SK-N-SH treated with all-trans-retinoic acid at 6 μM for 48 hours (cell line): ENCODE results near the gene ZSCAN12.

Experiments used
- ATAC-seq: fragments of 200-7000 bp; cut with Tn5 transposase; 3 replicates; pipeline ENCODE4 v1.9.1; 2020; ENCODE audit warnings: mild to moderate bottlenecking, moderate library complexity
- ARNTL ChIP-seq: fragments of 450-650 bp; formaldehyde crosslinking; IDR thresholded peaks from 2 replicates; pipeline ENCODE4 v1.5.0; 2020; ENCODE audit warnings: low read depth, mild to moderate bottlenecking, moderate library complexity, borderline replicate concordance
- BACH2 ChIP-seq: fragments of 250-450 bp; sonication (Bioruptor Pico); IDR thresholded peaks from 2 replicates; pipeline ENCODE4 v1.9.0; 2021; ENCODE audit warnings: mild to moderate bottlenecking, borderline replicate concordance
- CREB5 ChIP-seq: fragments of 250-450 bp; sonication (Bioruptor Pico); IDR thresholded peaks from 2 replicates; pipeline ENCODE4 v1.5.1; 2020; ENCODE audit warnings: low read depth, mild to moderate bottlenecking, moderate library complexity
- CSDC2 ChIP-seq: fragments of 250-450 bp; sonication (Bioruptor Pico); IDR thresholded peaks from 2 replicates; pipeline ENCODE4 v1.5.0; 2020; ENCODE audit warnings: mild to moderate bottlenecking, moderate library complexity
- ESRRG ChIP-seq: fragments of 250-450 bp; sonication (Bioruptor Pico); IDR thresholded peaks from 2 replicates; pipeline ENCODE4 v1.6.1; 2021; ENCODE audit warnings: mild to moderate bottlenecking
- ISL1 ChIP-seq: fragments of 250-450 bp; sonication (Bioruptor Pico); IDR thresholded peaks from 2 replicates; pipeline ENCODE4 v2.1.2; 2022; ENCODE audit warnings: mild to moderate bottlenecking, moderate library complexity
- OSR1 ChIP-seq: fragments of 250-450 bp; sonication (Bioruptor Pico); IDR thresholded peaks from 2 replicates; pipeline ENCODE4 v1.8.0; 2022; ENCODE audit warnings: moderate library complexity, mild to moderate bottlenecking, inconsistent platforms
- POU6F1 ChIP-seq: fragments of 250-450 bp; sonication (Bioruptor Pico); IDR thresholded peaks from 2 replicates; pipeline ENCODE4 v1.8.0; 2021; ENCODE audit warnings: low read depth, mild to moderate bottlenecking, moderate library complexity, borderline replicate concordance
- RARB ChIP-seq: fragments of 250-450 bp; sonication (Bioruptor Pico); IDR thresholded peaks from 2 replicates; pipeline ENCODE4 v1.8.0; 2021; ENCODE audit warnings: mild to moderate bottlenecking, moderate library complexity
- SNAI2 ChIP-seq: fragments of 250-450 bp; sonication (Bioruptor Pico); IDR thresholded peaks from 2 replicates; pipeline ENCODE4 v1.5.0; 2020; ENCODE audit warnings: mild to moderate bottlenecking, moderate library complexity
- TOX ChIP-seq: fragments of 250-450 bp; sonication (Bioruptor Pico); IDR thresholded peaks from 2 replicates; pipeline ENCODE4 v1.8.0; 2021; ENCODE audit warnings: mild to moderate bottlenecking, moderate library complexity, borderline replicate concordance
- TSHZ2 ChIP-seq: fragments of 250-450 bp; sonication (Bioruptor Pico); IDR thresholded peaks from 2 replicates; pipeline ENCODE4 v1.5.0; 2020; ENCODE audit warnings: mild to moderate bottlenecking, moderate library complexity
- ZC3H10 ChIP-seq: fragments of 250-450 bp; sonication (Bioruptor Pico); IDR thresholded peaks from 2 replicates; pipeline ENCODE4 v1.5.1; 2021; ENCODE audit warnings: mild to moderate bottlenecking, moderate library complexity
- ZFP3 ChIP-seq: fragments of 250-450 bp; sonication (Bioruptor Pico); IDR thresholded peaks from 2 replicates; pipeline ENCODE4 v1.5.0; 2020; ENCODE audit warnings: mild to moderate bottlenecking, moderate library complexity
- ZFP30 ChIP-seq: fragments of 450-650 bp; formaldehyde crosslinking; IDR thresholded peaks from 2 replicates; pipeline ENCODE4 v1.5.0; 2022; ENCODE audit warnings: mild to moderate bottlenecking, moderate library complexity
- ZNF565 ChIP-seq: fragments of 450-650 bp; formaldehyde crosslinking; conservative IDR thresholded peaks from 2 replicates; pipeline ENCODE4 v1.5.0; 2020; ENCODE audit warnings: low read depth, mild to moderate bottlenecking, moderate library complexity
- ZNF70 ChIP-seq: fragments of 450-650 bp; formaldehyde crosslinking; IDR thresholded peaks from 2 replicates; pipeline ENCODE4 v1.5.0; 2020; ENCODE audit warnings: mild to moderate bottlenecking, moderate library complexity
- ZNF8 ChIP-seq: fragments of 450-650 bp; formaldehyde crosslinking; IDR thresholded peaks from 2 replicates; pipeline ENCODE4 v1.5.0; 2020; ENCODE audit warnings: mild to moderate bottlenecking, moderate library complexity

ZSCAN12 gene

GRCh38 chr6:28433119-28433518, 33.6 kb upstream of the ZSCAN12 start:
- TF ChIP-seq RARB (no peak), BACH2 (CRISPR knock-in tag) (no peak), ESRRG (no peak), ZFP30 (CRISPR knock-in tag) (no peak), ZNF70 (CRISPR knock-in tag) (no peak), CREB5 (CRISPR knock-in tag) (no peak), ISL1 (CRISPR knock-in tag) (no peak), ZNF8 (CRISPR knock-in tag) (no peak), OSR1 (CRISPR knock-in tag) (no peak), TOX (CRISPR knock-in tag) (no peak), SNAI2 (CRISPR knock-in tag) (no peak), ZNF565 (CRISPR knock-in tag) (no peak), CSDC2 (CRISPR knock-in tag) (no peak), ZFP3 (CRISPR knock-in tag) (no peak), POU6F1 (no peak)

GRCh38 chr6:28429781-28430180, 30.2 kb upstream of the ZSCAN12 start:
- TF ChIP-seq ZFP3 (CRISPR knock-in tag): no peak
- TF ChIP-seq ZC3H10: no peak
- TF ChIP-seq ISL1 (CRISPR knock-in tag): no peak
- TF ChIP-seq ZNF565 (CRISPR knock-in tag): no peak
- TF ChIP-seq CREB5 (CRISPR knock-in tag): no peak
- TF ChIP-seq ZFP30 (CRISPR knock-in tag): no peak
- no peak for TF ChIP-seq ZNF70 (CRISPR knock-in tag)
- TF ChIP-seq TSHZ2 (CRISPR knock-in tag): no peak
- no peak for TF ChIP-seq POU6F1
- no peak for ATAC-seq

More at GRCh38 chr6:28433119-28433518, 33.6 kb upstream of the ZSCAN12 start:
- ATAC-seq: no peak

- no peak for ATAC-seq
- TF ChIP-seq ARNTL (CRISPR knock-in tag) (no peak), CREB5 (CRISPR knock-in tag) (no peak), ZC3H10 (no peak), ESRRG (no peak), SNAI2 (CRISPR knock-in tag) (no peak), POU6F1 (no peak), ZNF8 (CRISPR knock-in tag) (no peak), ZFP30 (CRISPR knock-in tag) (no peak)
Measured at GRCh38 chr6:28425944-28426541, 26.5 kb upstream of the ZSCAN12 start.
